ENCODE results near the gene SSU72.

DNA sequence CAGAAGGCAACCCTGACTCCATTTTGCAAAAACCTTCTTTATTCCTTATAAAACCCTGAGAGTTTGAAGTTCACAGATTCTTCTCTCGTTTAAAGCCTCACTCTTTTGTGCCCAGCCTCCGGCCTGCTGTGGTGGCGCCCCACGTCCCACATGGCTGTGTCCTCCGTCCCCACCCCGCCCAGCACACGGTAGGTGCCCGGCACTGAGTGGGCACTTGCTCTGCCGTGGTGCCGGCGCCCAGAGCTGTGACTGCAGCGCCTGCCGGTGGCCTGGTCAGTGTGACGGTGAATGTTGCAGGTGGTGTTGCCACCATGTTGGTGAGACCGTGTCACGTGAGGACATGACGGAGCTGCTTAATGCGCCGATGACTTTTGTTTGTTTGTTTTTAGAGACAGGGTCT, 53.3 kb downstream of the SSU72 start:
- TF ChIP-seq SIN3A (IDR thresholded peaks at IDR 0.05; ENCODE audit: borderline replicate concordance, insufficient read depth, low read depth, low read length) (no peak), TCF7L2 (IDR thresholded peaks at IDR 0.05; ENCODE audit: low read depth, low read length) (no peak), POLR2AphosphoS5 (IDR thresholded peaks at IDR 0.05; ENCODE audit: low read depth, low read length) (no peak)
- TF ChIP-seq, protein P1, sequence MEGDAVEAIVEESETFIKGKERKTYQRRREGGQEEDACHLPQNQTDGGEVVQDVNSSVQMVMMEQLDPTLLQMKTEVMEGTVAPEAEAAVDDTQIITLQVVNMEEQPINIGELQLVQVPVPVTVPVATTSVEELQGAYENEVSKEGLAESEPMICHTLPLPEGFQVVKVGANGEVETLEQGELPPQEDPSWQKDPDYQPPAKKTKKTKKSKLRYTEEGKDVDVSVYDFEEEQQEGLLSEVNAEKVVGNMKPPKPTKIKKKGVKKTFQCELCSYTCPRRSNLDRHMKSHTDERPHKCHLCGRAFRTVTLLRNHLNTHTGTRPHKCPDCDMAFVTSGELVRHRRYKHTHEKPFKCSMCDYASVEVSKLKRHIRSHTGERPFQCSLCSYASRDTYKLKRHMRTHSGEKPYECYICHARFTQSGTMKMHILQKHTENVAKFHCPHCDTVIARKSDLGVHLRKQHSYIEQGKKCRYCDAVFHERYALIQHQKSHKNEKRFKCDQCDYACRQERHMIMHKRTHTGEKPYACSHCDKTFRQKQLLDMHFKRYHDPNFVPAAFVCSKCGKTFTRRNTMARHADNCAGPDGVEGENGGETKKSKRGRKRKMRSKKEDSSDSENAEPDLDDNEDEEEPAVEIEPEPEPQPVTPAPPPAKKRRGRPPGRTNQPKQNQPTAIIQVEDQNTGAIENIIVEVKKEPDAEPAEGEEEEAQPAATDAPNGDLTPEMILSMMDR (IDR thresholded peaks at IDR 0.05): no peak
- TF ChIP-seq, protein P2, sequence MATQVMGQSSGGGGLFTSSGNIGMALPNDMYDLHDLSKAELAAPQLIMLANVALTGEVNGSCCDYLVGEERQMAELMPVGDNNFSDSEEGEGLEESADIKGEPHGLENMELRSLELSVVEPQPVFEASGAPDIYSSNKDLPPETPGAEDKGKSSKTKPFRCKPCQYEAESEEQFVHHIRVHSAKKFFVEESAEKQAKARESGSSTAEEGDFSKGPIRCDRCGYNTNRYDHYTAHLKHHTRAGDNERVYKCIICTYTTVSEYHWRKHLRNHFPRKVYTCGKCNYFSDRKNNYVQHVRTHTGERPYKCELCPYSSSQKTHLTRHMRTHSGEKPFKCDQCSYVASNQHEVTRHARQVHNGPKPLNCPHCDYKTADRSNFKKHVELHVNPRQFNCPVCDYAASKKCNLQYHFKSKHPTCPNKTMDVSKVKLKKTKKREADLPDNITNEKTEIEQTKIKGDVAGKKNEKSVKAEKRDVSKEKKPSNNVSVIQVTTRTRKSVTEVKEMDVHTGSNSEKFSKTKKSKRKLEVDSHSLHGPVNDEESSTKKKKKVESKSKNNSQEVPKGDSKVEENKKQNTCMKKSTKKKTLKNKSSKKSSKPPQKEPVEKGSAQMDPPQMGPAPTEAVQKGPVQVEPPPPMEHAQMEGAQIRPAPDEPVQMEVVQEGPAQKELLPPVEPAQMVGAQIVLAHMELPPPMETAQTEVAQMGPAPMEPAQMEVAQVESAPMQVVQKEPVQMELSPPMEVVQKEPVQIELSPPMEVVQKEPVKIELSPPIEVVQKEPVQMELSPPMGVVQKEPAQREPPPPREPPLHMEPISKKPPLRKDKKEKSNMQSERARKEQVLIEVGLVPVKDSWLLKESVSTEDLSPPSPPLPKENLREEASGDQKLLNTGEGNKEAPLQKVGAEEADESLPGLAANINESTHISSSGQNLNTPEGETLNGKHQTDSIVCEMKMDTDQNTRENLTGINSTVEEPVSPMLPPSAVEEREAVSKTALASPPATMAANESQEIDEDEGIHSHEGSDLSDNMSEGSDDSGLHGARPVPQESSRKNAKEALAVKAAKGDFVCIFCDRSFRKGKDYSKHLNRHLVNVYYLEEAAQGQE (IDR thresholded peaks at IDR 0.05; ENCODE audit: insufficient read depth in 1 of 2, low read depth in 2 of 2, low read length in 1 of 2): no peak

All from Panc1 (cell line).